Sigmoid colon (tissue), 3 donors: ENCODE results near the gene HNRNPH2.

Experiments
- POLR2A ChIP-seq, 2 donors: fragments of 450-650 bp; IDR thresholded peaks; one replicate each; pipeline ENCODE4 v1.6.1; 2016; ENCODE audit warnings: antibody characterized with exemption in 2 of 2, mild to moderate bottlenecking in 2 of 2, moderate library complexity in 2 of 2
- TF ChIP-seq, protein P1 (sequence below), 4 experiments: fragments of 450-650 bp in 3 of 4; fragments of 200-600 bp in 1 of 4; IDR thresholded peaks; one replicate each; pipeline ENCODE4 v1.5.1; 2016 to 2019; ENCODE audit warnings: antibody characterized with exemption in 4 of 4, mild to moderate bottlenecking in 3 of 4, moderate library complexity in 2 of 4

GRCh38 chrX:101450961-101451360, 42.9 kb downstream of the HNRNPH2 start:
- TF ChIP-seq, protein P1, sequence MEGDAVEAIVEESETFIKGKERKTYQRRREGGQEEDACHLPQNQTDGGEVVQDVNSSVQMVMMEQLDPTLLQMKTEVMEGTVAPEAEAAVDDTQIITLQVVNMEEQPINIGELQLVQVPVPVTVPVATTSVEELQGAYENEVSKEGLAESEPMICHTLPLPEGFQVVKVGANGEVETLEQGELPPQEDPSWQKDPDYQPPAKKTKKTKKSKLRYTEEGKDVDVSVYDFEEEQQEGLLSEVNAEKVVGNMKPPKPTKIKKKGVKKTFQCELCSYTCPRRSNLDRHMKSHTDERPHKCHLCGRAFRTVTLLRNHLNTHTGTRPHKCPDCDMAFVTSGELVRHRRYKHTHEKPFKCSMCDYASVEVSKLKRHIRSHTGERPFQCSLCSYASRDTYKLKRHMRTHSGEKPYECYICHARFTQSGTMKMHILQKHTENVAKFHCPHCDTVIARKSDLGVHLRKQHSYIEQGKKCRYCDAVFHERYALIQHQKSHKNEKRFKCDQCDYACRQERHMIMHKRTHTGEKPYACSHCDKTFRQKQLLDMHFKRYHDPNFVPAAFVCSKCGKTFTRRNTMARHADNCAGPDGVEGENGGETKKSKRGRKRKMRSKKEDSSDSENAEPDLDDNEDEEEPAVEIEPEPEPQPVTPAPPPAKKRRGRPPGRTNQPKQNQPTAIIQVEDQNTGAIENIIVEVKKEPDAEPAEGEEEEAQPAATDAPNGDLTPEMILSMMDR (IDR thresholded peaks at IDR 0.05): no peak
- no peak for TF ChIP-seq POLR2A (IDR thresholded peaks at IDR 0.05)
